Activated CD4-positive, alpha-beta T cell treated with anti-CD3 and anti-CD28 coated beads, Interleukin-2, Interleukin-4, amounts not matched to agents 100 ng/mL and 50 ng/mL, durations not matched to agents 16 hours and 8 hours (primary cell): ENCODE measurements around the gene MIOS.

Experiments used
- DNase-seq: peaks from one replicate; pipeline ENCODE4 v3.0.0-alpha.2; 2020; ENCODE audit warnings: low spot score

The MIOS gene

DNA sequence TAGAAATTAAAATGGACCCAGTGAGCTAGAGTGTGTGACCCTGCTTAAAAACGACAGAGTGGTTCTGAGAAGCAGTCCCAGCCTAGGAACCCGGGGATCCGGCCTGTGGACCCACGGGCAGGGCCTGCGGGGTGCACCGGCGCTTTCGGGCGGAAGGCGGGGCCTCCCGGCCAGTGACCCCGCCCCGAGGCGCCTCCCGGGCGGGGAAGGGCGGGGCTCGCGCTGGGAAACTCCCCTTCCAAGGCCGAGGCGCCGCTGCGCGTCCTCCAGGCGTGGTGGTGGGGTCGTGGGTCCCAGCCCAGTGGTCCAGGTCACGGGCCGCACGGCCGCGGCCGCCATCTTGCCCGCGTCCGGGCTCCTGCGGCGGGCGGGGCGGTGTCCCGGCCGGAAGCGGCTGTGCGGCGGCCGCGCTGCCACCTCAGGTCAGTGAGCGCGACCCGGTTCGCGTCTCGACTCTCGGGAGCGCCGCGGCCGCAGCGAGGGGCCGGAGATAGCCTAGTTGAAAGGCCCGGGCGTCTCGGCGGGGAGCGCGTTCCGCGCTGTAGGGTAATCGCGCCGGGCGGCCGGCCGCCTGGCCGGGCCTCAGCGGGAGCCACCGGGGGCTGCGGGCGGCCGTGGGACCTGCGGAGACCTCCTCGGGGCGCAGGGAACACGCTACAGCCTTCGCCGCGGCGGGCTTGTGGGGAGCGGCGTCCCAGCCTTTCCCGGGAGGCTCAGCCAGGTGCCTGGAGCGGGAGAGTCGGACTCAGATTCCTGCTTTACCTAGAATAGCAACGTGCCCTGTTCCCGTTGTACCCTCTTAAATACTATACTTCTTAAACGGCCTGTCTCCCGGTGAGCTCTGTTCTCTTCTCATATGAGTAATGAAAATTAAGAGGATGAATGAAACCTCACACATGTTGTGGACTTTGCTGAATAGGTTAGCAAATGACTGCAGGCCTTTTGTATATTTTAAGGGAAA lies at the start of gene MIOS:
Gene MIOS, plus strand, starts transcription at position 234 of the 961 bp plus-strand sequence. CDS start 5,592 bp downstream, outside the sequence.
- peak; percentile 85 for DNase-seq

DNA sequence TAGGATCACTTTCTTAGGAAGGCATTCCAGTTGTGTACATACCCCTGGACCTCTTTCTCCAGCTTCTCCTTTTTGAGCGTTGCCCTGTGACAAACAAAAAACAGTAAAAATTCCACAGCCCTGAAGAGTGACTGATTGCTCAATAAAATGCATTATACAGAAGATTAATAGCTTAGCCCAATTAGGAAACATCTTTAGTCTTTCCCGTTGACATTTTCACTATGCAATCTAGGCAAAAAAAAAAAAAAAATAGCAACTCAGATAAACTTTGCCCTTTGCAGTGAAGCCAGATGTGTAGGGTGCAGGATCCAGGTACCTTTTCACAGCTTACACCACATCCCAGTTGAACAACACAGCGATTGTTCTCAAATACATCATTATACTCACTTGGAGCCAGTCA lies 48.9 kb upstream of the MIOS start:
- DNase-seq: no peak

GRCh38 chr7:7519056-7519455 lies 47.6 kb upstream of the MIOS start:
- no peak for DNase-seq

- DNase-seq: no peak
These were observed 47.2 kb upstream of the MIOS start for GRCh38 chr7:7519528-7519927.

DNA sequence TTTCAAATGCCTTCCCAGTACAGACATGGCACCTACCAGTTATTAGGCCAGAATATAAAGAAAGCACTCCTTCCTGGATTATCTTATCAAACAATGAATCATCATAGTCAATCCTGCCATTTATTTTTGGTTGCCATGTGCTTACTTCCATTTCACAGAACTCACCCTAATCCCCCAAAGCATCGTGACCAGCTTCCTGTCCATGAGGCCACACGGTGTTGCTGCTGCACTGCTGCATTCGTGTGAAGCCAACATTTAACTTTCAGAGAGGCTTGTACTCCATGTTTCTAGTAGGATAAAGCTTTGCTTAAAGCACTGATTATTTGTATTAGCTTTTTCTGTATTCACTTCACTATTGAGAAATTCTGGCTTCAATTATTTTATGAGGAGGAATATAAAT lies 45.4 kb upstream of the MIOS start:
- no peak for DNase-seq

GRCh38 chr7:7522421-7522820 lies 44.3 kb upstream of the MIOS start:
- no peak for DNase-seq

DNA sequence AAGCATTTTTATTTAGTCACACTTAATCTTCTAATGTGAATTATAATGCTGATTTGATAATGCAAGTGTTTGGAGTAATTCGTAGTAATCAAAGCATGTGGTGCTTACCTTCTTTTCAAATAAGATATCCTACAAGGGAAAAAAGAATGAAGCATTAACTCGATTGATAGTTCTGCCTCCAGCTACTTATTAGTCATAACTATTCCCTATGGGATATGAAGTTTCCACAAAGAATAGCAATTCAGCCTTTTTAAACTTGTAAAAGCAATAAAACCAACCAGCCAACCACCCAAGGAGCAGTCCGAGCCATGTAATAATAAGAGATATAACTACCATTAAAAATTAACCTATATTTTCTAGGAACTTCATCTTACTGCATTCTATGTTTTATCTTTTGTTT lies 42.6 kb upstream of the MIOS start:
- DNase-seq: no peak

- DNase-seq: no peak
These were observed 40.7 kb upstream of the MIOS start for GRCh38 chr7:7526006-7526405.

GRCh38 chr7:7527047-7527446 lies 39.6 kb upstream of the MIOS start:
- no peak for DNase-seq

GRCh38 chr7:7529328-7529727 lies 37.4 kb upstream of the MIOS start:
- no peak for DNase-seq

DNA sequence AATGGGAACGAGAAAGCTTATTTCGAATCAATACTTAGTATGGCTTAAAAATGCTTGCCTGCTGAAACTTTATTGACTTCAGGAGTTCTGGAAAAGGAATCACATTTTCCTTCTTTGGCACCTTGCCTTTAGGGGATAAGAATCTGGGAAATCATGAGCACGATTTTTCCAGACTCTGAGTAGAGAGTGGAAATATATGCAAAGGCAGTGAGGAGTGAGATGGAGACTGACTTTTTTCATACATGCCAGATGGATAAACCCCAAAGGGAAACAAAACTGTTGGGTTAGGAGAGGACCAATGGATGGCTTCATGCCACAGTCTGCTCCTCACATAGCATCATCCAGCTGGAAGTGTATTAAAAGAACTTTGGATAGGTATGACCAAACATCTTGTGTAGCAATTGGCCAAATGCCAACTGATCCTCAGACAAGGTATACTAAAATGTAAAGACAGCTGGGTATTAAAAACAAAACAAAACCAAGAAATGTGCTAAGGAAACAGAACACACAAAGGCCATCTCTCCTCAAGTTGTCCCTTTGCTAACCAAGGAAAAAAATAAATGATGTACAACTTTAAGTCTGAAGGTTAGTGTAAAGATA lies 32.8 kb upstream of the MIOS start:
- DNase-seq: no peak

- no peak for DNase-seq
These were observed 31.0 kb upstream of the MIOS start, which contains the start of gene COL28A1 for GRCh38 chr7:7535691-7536090. Gene COL28A1, minus strand, starts transcription at chr7:7535873. Its CDS starts 2,998 bp downstream, at chr7:7532875.

DNA sequence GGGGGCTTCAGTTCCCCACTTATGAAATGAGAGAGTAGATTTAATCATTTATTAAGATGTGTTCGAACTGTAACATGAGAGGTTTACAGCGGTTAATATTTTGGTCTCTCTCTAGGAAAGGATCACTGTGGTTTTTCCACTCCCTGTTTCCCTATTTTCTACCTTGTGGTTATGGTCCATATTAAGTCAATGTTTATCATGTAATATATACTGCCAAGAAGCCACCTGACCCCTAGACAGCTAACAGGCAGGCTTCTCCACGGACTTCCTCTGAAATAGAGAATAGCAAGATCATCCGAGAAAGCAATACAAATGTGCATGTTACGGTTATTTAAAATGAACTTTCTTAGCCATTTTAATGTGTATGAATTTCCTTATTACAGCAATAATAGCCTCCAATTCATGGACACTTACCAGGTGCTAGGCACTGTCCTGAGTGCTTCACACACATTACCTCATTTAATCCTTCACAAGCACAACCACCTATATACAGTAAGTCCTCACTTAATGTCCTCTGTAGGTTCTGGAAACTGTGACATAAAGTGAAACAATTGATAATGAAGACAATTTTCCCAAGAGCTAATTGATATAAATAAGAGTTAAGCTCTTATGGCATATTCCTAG lies 30.2 kb upstream of the MIOS start:
- no peak for DNase-seq

- no peak for DNase-seq
These were observed 29.0 kb upstream of the MIOS start for GRCh38 chr7:7537711-7538110.

- DNase-seq: no peak
These were observed 27.5 kb upstream of the MIOS start for GRCh38 chr7:7539152-7539551.

GRCh38 chr7:7539711-7540110 lies 27.0 kb upstream of the MIOS start:
- no peak for DNase-seq

DNA sequence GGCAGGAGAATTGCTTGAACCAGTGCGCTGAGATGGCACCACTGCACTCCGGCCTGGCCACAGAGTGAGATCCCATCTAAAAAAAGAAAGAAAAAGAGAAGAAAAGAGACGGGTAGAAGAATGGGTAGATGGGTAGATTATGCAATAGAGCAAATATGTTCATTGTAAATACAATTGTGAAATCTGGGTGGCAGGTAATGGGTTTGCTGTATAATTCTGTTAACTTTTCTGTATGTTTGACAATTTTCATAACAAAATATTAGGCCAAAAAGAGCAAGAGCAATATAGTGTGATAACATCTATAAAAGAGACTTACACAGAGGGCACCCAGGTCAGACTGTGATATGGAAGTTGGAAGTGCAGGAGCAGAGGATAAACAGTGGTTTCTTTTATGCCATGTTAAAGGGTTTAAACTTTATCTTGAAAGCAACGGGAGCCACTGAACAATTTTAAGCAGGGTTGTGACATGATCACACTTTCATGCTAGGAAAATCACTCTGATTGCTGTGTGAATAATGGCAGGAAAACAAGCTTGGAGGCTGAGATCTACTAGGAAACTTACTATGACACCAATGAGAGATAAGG lies 24.3 kb upstream of the MIOS start:
- DNase-seq: no peak

DNA sequence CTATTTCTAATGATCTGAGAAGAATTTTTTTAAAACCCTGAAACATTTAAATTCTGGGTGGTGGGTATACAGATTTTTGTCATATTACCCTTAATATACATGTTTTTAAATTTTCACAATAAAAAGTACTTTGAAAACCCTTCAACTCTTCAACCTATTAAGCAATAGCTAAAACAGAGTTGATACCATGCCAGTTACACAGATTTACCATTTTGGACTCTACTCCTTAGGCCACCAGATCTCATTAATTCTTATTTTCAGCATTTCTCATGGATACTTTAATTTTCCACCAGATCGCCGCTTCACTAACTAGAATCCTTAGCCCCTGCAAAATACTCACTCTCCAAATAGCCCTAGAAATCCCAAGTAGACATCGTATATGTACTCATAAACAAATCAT lies 18.3 kb upstream of the MIOS start:
- DNase-seq: no peak

- no peak for DNase-seq
These were observed 16.0 kb upstream of the MIOS start for GRCh38 chr7:7550663-7551062.

GRCh38 chr7:7552199-7552598 lies 14.5 kb upstream of the MIOS start:
- DNase-seq: no peak

GRCh38 chr7:7553386-7553785 lies 13.3 kb upstream of the MIOS start:
- DNase-seq: no peak

DNA sequence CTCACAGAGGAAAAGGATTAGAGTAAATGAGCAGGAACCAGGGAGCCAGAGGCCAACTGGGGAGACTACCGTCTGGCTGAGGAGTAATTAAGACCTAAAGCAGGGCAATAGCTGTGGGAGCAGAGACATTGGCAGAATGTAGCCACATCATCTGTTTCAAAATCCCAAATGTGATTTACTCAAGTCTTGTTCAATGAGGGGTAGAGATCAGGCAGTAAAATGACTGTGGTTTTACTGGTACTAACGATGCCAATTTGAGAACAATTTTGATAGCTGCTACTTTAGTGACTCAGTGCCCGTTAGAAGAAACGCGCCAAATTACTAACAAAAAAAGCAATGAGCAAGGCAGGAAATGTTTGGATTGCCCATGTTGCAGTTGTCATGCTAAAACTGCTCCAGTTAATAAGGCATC lies 12.7 kb upstream of the MIOS start:
- no peak for DNase-seq
